NK-92 treated with Interleukin-12 subunit alpha and Interleukin-12 subunit beta, amount 100 ng/mL, for 24 hours (cell line): ENCODE data around the gene DELE1.

ENCODE experiments used
- DNase-seq: peaks from one replicate; lab custom pipeline; 2025; lab: John Stamatoyannopoulos, UW

DELE1 gene

GRCh38 chr5:141958113-141958512 lies 34.4 kb downstream of the DELE1 start, which contains the start of gene PCDH12:
PCDH12 (minus strand) TSS chr5:141958202; CDS start chr5:141957851, 351 bp downstream.
- no peak for DNase-seq

GRCh38 chr5:141958546-141959172 lies 35.0 kb downstream of the DELE1 start:
- no peak for DNase-seq

GRCh38 chr5:141960018-141960417 lies 36.3 kb downstream of the DELE1 start:
- no peak for DNase-seq

DNA sequence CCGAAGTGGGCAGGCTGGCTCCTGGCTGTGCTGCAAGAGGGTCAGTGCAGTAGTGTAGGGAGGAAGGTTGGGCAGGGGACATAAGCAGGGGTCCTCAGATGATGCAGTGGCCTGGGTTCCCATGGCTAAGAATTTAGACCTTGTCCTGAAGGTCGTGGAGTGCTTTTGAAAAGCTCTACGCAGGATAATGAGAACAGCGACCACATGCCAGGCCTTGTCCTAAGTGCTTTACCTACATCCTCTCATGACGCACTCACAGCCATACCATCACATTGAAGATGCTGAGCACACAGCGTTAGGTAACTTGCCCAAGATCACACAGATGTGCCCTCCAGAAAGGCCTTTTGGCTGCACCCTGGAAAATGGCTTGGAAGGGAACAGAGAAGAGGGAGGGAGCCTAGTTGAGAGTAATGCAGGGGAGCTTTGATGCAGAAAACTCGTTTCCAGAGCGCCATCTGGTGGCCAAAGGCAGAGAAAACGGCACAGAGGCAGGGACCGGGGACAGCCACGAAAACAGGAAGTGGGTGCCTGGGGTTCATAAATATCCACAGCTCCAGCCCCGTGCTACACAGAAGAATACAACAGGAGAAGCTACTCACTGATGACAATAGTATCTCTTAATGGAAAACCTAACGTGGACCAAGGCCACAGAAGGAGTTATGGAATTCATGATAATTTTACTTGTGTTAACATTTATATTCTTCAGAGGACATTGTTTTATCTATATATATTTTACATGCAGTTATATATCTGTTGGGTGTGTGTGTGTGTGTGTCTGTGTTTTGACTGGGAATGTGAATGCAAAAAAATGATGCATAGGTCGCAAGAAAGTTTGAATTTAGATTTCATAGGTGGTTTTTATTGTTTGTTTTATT lies 37.0 kb downstream of the DELE1 start:
- peak; percentile 71 for DNase-seq

GRCh38 chr5:141961466-141961865 lies 37.8 kb downstream of the DELE1 start:
- no peak for DNase-seq

DNA sequence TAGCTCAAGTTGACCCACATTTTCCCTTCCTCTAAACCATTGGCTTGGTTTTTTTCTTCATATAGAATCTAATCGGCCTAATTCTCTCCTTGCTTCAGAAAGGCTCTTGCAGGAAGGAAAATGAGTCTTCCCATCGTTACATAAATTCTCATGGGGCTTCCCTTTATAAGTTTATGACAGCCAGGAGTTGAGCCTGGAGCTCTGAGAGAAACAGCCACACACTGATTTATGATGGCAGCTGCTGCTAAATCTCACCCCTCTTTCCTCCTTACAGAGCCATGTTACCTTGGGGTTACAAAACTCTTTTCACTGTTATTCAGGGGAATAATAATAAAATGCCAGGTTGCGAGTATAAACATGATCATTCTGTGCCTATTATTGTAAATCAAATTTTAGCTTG lies 40.0 kb downstream of the DELE1 start:
- no peak for DNase-seq

DNA sequence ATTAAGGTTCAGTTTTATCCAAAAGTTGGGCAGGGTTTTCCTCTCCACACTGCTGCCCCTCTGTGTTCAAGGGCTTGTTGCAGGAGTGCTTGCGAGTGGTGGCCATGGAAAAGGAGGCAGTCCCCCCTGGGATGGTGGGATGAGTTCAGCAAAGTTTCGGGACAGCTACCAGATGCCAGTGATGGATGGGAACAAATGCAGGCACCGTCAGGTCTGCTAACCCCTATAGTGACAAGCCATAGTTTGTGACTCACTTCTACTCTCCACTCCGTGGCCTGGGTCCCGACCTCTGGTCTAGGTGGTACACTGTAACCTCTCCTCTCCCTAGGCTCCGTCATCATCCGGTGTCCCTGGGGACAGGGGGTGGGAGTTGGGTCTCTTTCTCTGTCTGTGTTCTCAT lies 41.4 kb downstream of the DELE1 start:
- no peak for DNase-seq

GRCh38 chr5:141966275-141966962 lies 42.7 kb downstream of the DELE1 start:
- DNase-seq = no peak

- DNase-seq = no peak
These were observed 43.3 kb downstream of the DELE1 start for GRCh38 chr5:141966963-141967333.

GRCh38 chr5:141968914-141969608 lies 45.4 kb downstream of the DELE1 start, which contains the start of gene RNF14:
RNF14 (plus strand) TSS chr5:141969105; CDS start chr5:141973589, 4,484 bp downstream.
- peak; percentile 93 for DNase-seq

GRCh38 chr5:141969783-141970771 lies 46.4 kb downstream of the DELE1 start:
- DNase-seq = no peak

DNA sequence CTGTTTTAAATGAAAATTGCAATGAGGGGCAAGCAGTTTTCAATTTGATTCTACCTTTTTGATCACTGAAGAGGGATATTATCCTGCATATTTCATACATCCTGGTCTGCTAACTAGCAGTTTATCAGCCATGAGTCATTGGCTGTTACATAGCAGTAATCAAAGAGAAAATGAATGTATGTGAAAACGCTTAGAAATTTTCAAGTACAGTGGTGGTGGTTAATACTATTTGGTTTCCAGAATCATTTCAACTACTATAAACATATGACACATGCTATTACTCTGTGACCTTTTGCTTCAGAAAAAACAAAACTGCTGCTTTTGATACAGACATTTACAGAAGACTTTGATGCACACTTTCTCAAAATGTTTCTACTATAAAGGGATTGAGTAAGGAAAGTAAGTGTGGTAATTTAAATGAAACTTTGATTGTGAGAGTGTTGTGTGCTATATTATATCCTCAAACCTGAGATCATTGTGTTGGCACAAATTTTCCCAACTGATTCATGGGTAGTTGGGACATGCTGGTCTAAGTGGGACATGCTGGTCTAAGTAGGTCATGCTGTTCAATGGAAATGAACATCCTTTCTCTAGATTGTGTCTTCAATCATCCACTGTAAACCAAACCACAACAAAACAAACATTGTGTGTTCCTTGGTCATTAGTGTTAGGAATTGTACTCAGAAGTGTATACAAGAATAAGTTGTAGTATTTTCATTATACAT lies 50.4 kb downstream of the DELE1 start:
- DNase-seq = no peak

DNA sequence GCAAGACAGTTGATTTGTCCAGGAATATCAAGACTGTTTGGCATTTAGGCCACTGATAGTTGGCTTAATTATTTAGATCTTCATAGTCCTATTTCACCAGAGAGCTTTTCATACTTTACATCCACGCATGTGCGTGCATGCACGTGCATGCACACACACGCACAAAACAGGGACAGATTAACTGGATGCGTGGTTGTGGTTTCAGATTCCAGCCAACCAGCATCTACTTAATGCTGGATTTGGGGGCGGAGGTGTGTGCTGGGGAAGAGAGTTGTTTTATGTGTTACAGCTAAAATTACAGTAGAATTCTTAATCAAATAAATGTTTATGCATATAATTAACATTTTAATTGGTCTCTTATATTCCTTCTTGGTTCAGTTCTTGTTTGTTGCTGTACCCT lies 52.5 kb downstream of the DELE1 start:
- no peak for DNase-seq

DNA sequence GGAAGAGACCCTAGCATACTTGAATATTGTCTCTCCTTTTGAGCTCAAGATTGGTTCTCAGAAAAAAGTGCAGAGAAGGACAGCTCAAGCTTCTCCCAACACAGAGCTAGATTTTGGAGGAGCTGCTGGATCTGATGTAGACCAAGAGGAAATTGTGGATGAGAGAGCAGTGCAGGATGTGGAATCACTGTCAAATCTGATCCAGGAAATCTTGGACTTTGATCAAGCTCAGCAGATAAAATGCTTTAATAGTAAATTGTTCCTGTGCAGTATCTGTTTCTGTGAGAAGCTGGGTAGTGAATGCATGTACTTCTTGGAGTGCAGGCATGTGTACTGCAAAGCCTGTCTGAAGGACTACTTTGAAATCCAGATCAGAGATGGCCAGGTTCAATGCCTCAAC lies 54.7 kb downstream of the DELE1 start:
- DNase-seq = no peak

DNA sequence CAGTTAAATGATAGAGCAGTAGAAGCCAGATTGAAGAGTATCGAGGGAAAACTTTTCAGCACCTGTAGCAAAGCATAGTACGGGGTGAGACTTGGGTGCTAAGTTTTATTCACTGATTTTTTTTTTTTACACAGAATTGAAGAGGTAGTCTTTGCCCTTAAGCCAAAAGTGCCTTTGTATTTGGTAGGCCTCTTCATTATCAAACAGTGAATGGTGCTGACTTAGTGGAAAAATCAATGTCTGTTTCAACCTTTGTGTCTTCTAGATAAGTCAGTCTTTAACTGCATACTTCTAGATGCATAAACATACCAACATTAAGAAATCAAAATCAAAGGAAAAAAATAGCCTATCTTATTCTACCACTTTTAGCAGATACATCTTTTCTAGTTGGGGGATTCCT lies 59.0 kb downstream of the DELE1 start:
- DNase-seq = no peak

DNA sequence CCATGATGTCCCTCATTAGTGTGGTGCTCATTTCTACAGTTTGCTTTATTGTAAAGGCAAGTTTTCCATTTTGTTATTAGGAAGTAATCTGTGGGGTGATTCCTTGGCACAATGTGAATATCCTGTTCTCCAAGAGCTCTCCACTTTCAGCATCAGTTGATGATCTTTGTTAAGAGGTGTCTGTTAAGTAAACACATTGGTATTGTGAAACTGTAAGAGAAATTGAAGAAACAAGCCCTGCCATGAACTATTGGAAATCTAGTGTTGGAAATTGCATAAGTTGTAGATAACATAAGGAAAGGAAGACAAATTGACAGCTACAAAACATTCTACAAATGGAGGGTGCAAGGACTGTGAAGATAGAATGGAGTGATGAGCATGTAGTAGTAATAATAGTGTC lies 62.4 kb downstream of the DELE1 start:
- no peak for DNase-seq

GRCh38 chr5:141989720-141990119 lies 66.0 kb downstream of the DELE1 start:
- no peak for DNase-seq
